Measurements from ENCODE around the gene CDK1. TPM values are rescaled to one million over a fixed set of nuclear protein-coding genes. Genes with fewer than 3 reads are reported as not detected.

Gene CDK1
- total and polyA plus RNA-seq, 8 donors = 0.19 to 1.7 (median 0.67) TPM

- FAIRE-seq = no peak
- WGBS, 2 donors = 84 to 90% methylated on average over 1 of the region's 1 CpG
These were observed 64.4 kb downstream of the CDK1 start for GRCh38 chr10:60842694-60843093.

More at GRCh38 chr10:60842694-60843093, 64.4 kb downstream of the CDK1 start:
- no peak for ATAC-seq
- no peak overlapping the region for H3K27ac ChIP-seq
- no peak for DNase-seq
- TF ChIP-seq CTCF (IDR thresholded peaks at IDR 0.05) = no peak
- H3K9me3 ChIP-seq = no peaks in the 10 kb centered on the region
- intact Hi-C loops (cut with DNase I) = no loop called here
- H3K4me1 ChIP-seq = no peaks in the 10 kb centered on the region
- H3K27me3 ChIP-seq = no peaks in the 10 kb centered on the region
- H3K4me3 ChIP-seq = no peak overlapping the region
- H3K36me3 ChIP-seq = no peaks in the 10 kb centered on the region

Other genes starting within 250 kb of the CDK1 start
- gene RHOBTB1, start 165.7 kb downstream of the CDK1 start, total RNA-seq = 10 to 100 TPM in 1 of 6 donors, 1 to 10 TPM in 5; 5.2 to 11.3 (median 7.6) TPM
- 1 to 10 TPM; 4.0 to 8.1 TPM for gene RHOBTB1, start 165.7 kb downstream of the CDK1 start, polyA plus RNA-seq

All from pancreas (tissue), 10 donors.